Embryonic facial prominence (tissue), 1 donor: Measurements from ENCODE around the gene GNAQ.
"Not testable (repeated sequence)": the region's sequence is repeated elsewhere in the genome, so short reads cannot be mapped to it uniquely, and the experiment has no call there.

Experiments
- DNase-seq: peaks from one replicate; pipeline ENCODE4 v3.0.0-alpha.2; 2016; ENCODE audit errors: extremely low spot score

The GNAQ gene

DNA sequence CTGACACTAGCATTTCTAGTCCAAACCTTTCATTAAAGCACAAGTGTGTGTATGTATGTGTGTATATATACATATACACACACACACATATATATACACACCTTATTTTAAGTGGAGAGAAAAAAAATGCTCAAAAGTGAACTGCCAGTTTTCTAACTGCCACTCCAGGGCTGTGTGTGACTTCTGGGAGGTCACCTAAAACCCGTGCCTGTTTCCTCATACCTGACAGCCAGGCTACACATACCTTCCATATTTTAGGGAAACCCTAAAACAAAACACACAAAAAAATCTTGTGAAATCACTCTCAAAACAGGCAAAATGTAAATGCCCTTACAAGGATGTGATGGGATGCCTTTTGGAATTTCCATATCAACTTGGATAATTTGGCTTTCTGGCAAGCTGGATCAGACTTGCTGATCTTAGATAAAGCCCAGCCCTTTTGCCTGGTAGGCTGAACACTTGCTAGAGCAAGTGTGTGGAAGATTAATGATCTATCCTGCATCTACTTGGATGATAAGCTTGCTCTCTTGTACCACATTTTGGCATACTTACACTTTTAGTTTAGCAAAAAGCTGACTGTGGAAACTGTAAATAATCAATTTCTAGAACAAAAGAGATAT, 127.8 kb downstream of the GNAQ start:
- DNase-seq = no peak

DNA sequence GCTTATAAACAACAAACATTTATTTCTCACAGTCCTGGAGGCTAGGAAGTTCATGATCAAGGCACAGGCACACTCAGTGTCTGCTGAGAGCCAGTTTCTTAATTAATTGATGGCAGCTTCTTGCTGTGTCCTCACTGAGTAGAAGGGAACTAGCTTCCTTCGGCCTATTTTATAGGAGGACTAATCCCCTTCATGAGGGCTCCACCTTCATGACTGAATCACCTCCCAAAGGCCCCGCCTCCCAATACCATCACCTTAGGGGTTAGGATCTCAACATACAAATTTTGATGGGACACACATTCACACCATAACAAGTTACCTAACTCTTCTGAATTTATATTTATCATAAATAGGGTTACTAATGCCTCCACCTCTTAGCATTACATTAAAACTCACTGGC, 129.8 kb downstream of the GNAQ start:
- no peak for DNase-seq

GRCh38 chr9:77901018-77901417, 130.6 kb downstream of the GNAQ start:
- no peak for DNase-seq

DNA sequence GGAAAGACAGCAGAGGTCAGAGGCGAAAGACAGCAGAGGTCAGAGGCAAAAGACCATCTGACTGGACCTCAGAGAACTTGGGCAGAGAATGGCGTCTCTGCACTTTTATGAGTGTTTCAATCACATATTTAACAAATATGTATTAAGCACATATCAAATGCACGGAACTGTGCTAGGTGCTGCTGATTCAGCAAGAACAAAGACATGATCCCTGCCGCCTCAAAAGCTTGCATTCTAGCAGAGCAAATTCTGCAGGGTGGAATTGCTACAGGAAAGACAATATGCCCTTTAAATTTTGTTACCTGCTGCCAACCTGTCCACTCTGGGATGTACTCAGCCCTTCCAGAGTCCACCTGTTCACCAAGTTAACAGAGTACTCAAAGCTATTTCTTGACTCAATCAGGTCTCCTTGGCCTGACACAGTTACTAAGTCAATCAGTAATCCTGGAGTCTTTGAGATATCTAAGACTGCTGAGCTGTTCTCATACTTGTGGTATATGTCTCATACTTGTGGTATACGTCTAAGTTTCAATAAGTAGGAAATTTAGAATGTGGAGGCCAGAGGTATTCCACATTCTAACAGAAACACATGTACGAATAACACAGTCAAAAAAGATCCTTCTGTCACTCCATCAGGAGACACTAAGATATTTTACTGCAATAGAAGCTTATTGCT, 131.8 kb downstream of the GNAQ start:
- no peak for DNase-seq

GRCh38 chr9:77898864-77899263, 132.7 kb downstream of the GNAQ start:
- no peak for DNase-seq

GRCh38 chr9:77896938-77897667, 134.5 kb downstream of the GNAQ start:
- no peak for DNase-seq

- no peak for DNase-seq
These were observed 135.2 kb downstream of the GNAQ start for GRCh38 chr9:77896269-77896937.

- no peak for DNase-seq
These were observed 137.9 kb downstream of the GNAQ start for GRCh38 chr9:77893706-77894105.

GRCh38 chr9:77892955-77893514, 138.6 kb downstream of the GNAQ start:
- no peak for DNase-seq

GRCh38 chr9:77892171-77892570, 139.4 kb downstream of the GNAQ start:
- no peak for DNase-seq

- DNase-seq = no peak
These were observed 140.3 kb downstream of the GNAQ start for GRCh38 chr9:77891128-77891800.

DNA sequence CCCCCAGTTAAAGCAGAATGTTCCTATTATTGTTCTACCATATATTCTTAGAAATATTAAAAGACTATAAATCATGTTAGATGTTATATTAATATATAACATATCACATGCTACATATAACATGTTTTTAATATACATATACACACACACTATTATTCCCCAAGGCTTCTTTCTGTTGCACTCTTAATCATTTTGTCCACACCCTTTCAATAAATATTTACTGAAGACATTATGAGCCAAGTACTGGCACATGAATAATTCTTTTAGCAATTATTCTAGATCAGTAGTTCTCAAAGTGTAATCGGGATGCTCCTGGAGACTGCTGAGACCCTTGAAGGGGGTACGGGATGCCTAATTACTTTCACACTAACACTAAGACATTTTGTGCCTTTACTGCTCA, 143.9 kb downstream of the GNAQ start:
- DNase-seq = no peak

DNA sequence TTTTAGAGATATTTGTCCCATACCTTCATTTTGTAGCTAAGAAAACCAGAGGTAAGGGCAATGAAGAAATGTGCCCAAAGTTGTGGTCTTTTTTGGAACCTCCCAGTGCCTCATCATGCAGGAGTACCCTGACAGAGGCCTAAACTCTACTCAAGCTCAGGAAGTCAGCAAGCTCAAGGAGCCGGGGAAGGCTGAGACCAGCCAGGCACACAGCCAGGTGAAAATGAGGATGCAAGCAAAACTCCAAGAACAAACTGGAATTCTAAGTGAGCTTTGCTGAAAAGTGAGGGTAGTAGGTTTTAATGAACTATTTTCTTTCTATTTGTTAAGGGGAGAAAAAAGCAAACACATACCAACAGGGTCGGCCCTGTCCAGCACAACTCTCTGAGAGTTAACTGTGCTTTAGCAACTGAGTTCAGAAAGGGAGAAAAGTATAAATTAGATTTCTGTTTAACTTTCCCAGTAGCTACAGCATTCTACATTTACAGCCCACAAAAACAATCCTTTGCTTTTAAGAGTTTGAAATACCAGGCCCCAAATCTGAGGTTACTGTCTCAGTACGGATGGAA, 146.4 kb downstream of the GNAQ start:
- no peak for DNase-seq

GRCh38 chr9:77883846-77884771, 147.5 kb downstream of the GNAQ start:
- no peak for DNase-seq

GRCh38 chr9:77883133-77883532, 148.5 kb downstream of the GNAQ start:
- no peak for DNase-seq

GRCh38 chr9:77882294-77882693, 149.3 kb downstream of the GNAQ start:
- no peak for DNase-seq

- not testable (repeated sequence) for DNase-seq
These were observed 150.0 kb downstream of the GNAQ start for GRCh38 chr9:77881634-77882033.

GRCh38 chr9:77881111-77881510, 150.5 kb downstream of the GNAQ start:
- DNase-seq = no peak

DNA sequence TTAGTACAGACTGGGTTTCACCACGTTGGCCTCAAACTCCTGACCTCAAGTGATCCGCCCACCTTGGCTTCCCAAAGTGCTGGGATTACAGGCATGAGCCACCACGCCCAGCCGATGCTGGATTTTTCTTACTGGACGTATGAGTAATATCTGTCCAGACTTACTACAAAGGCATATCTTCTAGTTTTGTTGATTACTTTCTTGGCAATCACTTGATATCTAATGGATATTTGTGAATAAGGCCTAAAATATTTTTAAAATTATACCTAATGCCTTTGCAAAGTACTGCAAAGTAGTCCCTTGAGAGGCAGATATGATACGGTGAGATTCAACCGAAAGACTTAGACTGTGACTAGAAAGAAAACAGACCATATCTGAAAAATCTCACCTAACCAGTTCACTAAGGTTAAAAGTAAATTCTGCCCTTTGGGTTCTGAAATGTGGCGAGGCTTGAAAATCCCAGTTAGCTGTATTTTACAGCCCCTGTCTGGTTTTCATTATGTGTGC, 152.1 kb downstream of the GNAQ start:
- no peak for DNase-seq

DNA sequence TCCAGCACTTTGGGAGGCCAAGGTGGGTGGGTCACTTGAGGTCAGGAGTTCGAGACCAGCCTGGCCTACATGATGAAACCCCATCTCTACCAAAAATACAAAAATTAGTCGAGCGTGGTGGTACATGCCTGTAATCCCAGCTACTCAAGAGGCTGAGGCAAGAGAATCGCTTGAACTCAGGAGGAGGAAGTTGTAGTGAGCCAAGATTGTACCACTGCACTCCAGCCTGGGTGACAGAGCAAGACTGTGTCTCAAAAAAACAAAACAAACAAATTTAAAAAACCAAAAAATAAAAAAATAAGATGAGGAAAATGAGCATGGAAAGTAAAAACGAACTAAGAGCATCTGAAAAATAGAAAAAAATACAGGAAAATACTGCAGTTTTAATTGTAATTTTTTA, 152.8 kb downstream of the GNAQ start:
- DNase-seq = not testable (repeated sequence)
